GM23338 (cell line): ENCODE data around the gene KLHL6. TPM values are rescaled to one million over a fixed set of nuclear protein-coding genes. Genes with fewer than 3 reads are reported as not detected.

Source experiments
- ATAC-seq: fragments of 200-7000 bp; cut with Tn5 transposase; 3 replicates; pipeline ENCODE4 v1.9.1; 2020
- DNase-seq: peaks from one replicate; pipeline ENCODE4 v3.0.0-alpha.2; 2015; ENCODE audit warnings: low spot score
- H2AFZ ChIP-seq: fragments of 200-600 bp; sonication (generic); 2 replicates; pipeline ENCODE4 v1.8.0; 2016; ENCODE audit warnings: antibody characterized with exemption, mild to moderate bottlenecking, moderate library complexity
- H3F3A ChIP-seq: fragments of 200-600 bp; sonication (generic); replicated peaks from 2 replicates; pipeline ENCODE4 v1.8.0; 2017; ENCODE audit warnings: antibody characterized with exemption, mixed run types, low read depth
- H3K27ac ChIP-seq: fragments of 200-600 bp; sonication (generic); 2 replicates; pipeline ENCODE4 v1.6.1; 2016; ENCODE audit warnings: low read depth
- H3K27me3 ChIP-seq: fragments of 200-600 bp; sonication (generic); 2 replicates; pipeline ENCODE4 v1.8.0; 2016; ENCODE audit warnings: mild to moderate bottlenecking, mixed run types, moderate library complexity; ENCODE audit not compliant: insufficient read depth
- H3K36me3 ChIP-seq: fragments of 200-600 bp; sonication (generic); 2 replicates; pipeline ENCODE4 v1.8.0; 2016; ENCODE audit warnings: mild to moderate bottlenecking; ENCODE audit not compliant: insufficient read depth
- H3K4me1 ChIP-seq: fragments of 200-600 bp; sonication (generic); 2 replicates; pipeline ENCODE4 v1.8.0; 2016; ENCODE audit warnings: mild to moderate bottlenecking, moderate library complexity; ENCODE audit not compliant: insufficient read depth
- H3K4me2 ChIP-seq: fragments of 200-600 bp; sonication (generic); 2 replicates; pipeline ENCODE4 v1.7.1; 2017; ENCODE audit warnings: mixed run types
- H3K4me3 ChIP-seq: fragments of 200-600 bp; sonication (generic); 2 replicates; pipeline ENCODE4 v1.6.1; 2016; ENCODE audit warnings: mixed run types
- H3K79me2 ChIP-seq: fragments of 200-600 bp; sonication (generic); replicated peaks from 2 replicates; pipeline ENCODE4 v1.8.0; 2017; ENCODE audit warnings: mild to moderate bottlenecking; ENCODE audit not compliant: insufficient read depth
- H3K9me2 ChIP-seq: fragments of 200-600 bp; sonication (generic); 2 replicates; pipeline ENCODE4 v1.8.0; 2017; ENCODE audit not compliant: insufficient read depth
- H4K20me1 ChIP-seq: fragments of 200-600 bp; sonication (generic); replicated peaks from 2 replicates; pipeline ENCODE4 v1.8.0; 2017; ENCODE audit warnings: mild to moderate bottlenecking; ENCODE audit not compliant: insufficient read depth
- H3K27ac Mint-ChIP-seq: 2 replicates; pipeline ENCODE4 v1.8.0; 2020; ENCODE audit warnings: inconsistent platforms, mild to moderate bottlenecking, moderate library complexity, mixed read lengths
- H3K27me3 Mint-ChIP-seq: 3 replicates; pipeline ENCODE4 v1.8.0; 2022; ENCODE audit warnings: low read depth, mild to moderate bottlenecking, moderate library complexity, mixed read lengths, inconsistent platforms; ENCODE audit not compliant: insufficient read depth, poor library complexity
- H3K36me3 Mint-ChIP-seq: 3 replicates; pipeline ENCODE4 v1.8.0; 2021; ENCODE audit warnings: low read depth, mild to moderate bottlenecking, inconsistent platforms, moderate library complexity, mixed read lengths
- H3K4me1 Mint-ChIP-seq: 3 replicates; pipeline ENCODE4 v1.8.0; 2020; ENCODE audit warnings: mild to moderate bottlenecking, inconsistent platforms, mixed read lengths
- H3K4me3 Mint-ChIP-seq: 3 replicates; pipeline ENCODE4 v1.8.0; 2021; ENCODE audit warnings: moderate library complexity, mild to moderate bottlenecking, inconsistent platforms, mixed read lengths
- H3K9me3 Mint-ChIP-seq: 3 replicates; pipeline ENCODE4 v1.8.0; 2020; ENCODE audit warnings: moderate library complexity, mild to moderate bottlenecking, inconsistent platforms, mixed read lengths
- CREB1 ChIP-seq: fragments of 250-450 bp; sonication (Bioruptor Pico); IDR thresholded peaks from 2 replicates; pipeline ENCODE4 v1.5.0; 2020; ENCODE audit warnings: low read depth, mild to moderate bottlenecking, moderate library complexity
- CTCF ChIP-seq, 2 experiments: fragments of 200-600 bp in 1 of 2; sonication (generic) in 1 of 2; conservative IDR thresholded peaks; 2 replicates each; pipeline versions ENCODE4 v1.5.1 to v1.6.1; 2016 to 2017; ENCODE audit warnings: antibody characterized with exemption in 2 of 2, low read depth in 2 of 2, mild to moderate bottlenecking in 2 of 2, moderate library complexity in 1 of 2
- ETS1 ChIP-seq: IDR thresholded peaks from 2 replicates; pipeline ENCODE4 v1.6.1; 2016; ENCODE audit warnings: antibody characterized with exemption
- EZH2 ChIP-seq: fragments of 200-600 bp; sonication (generic); IDR thresholded peaks from one replicate; pipeline ENCODE4 v1.8.0; 2017; ENCODE audit warnings: antibody characterized with exemption, mild to moderate bottlenecking, low read depth; ENCODE audit not compliant: unreplicated experiment
- NANOG ChIP-seq: IDR thresholded peaks from 2 replicates; pipeline ENCODE4 v1.6.1; 2016; ENCODE audit warnings: antibody characterized with exemption, borderline replicate concordance
- REST ChIP-seq: IDR thresholded peaks from one replicate; pipeline ENCODE4 v1.6.1; 2018; ENCODE audit warnings: antibody characterized with exemption; ENCODE audit not compliant: unreplicated experiment
- STAT1 ChIP-seq: IDR thresholded peaks from one replicate; pipeline ENCODE4 v1.6.1; 2016; ENCODE audit warnings: antibody characterized with exemption; ENCODE audit not compliant: unreplicated experiment
- ZNF114 ChIP-seq: fragments of 250-450 bp; sonication (Bioruptor Pico); IDR thresholded peaks from 2 replicates; pipeline ENCODE4 v1.5.0; 2020; ENCODE audit warnings: mild to moderate bottlenecking, moderate library complexity
- ZNF331 ChIP-seq: fragments of 250-450 bp; sonication (Bioruptor Pico); IDR thresholded peaks from 2 replicates; pipeline ENCODE4 v1.5.0; 2020; ENCODE audit warnings: low read depth, mild to moderate bottlenecking, moderate library complexity
- ZNF462 ChIP-seq: fragments of 250-450 bp; sonication (Bioruptor Pico); IDR thresholded peaks from 2 replicates; pipeline ENCODE4 v1.5.0; 2020; ENCODE audit warnings: mild to moderate bottlenecking, moderate library complexity
- polyA plus RNA-seq: library from polyadenylated mRNA; unstranded; fragments of >200 nt; fragmentation: Nextera tagmentation; extraction: Ambion mirVana; gene quantifications from 2 replicates; pipeline ENCODE4 v1.2.1, GENCODE V29; 2016
- total RNA-seq: library from RNA; depleted of rRNA; stranded (reverse); fragments of >200 nt; shearing (Covaris generic); gene quantifications from 2 replicates; pipeline ENCODE4 v1.2.3, GENCODE V29; 2014

The KLHL6 gene
- total and polyA plus RNA-seq, 2 experiments from 2014 or later: not detected

- no peaks in the 10 kb centered on the region for H3F3A ChIP-seq
- Mint-ChIP-seq H3K9me3 (no peaks in the 10 kb centered on the region), H3K27me3 (peaks cover 4% of the 10 kb centered on the region), H3K27ac (no peak overlapping the region), H3K4me3 (no peak overlapping the region), H3K4me1 (peaks cover 18% of the 10 kb centered on the region), H3K36me3 (no peaks in the 10 kb centered on the region)
- no peak overlapping the region for H3K4me2 ChIP-seq
- ATAC-seq (no peak), DNase-seq (no peak)
- H3K4me3 ChIP-seq: no peak overlapping the region
- H3K27me3 ChIP-seq: no peaks in the 10 kb centered on the region
- H3K27ac ChIP-seq: no peak overlapping the region
- H2AFZ ChIP-seq: peak overlapping the region; percentile 52; the same call in 1 of the 2 replicates
- no peaks in the 10 kb centered on the region for H3K9me2 ChIP-seq
- H3K79me2 ChIP-seq: no peaks in the 10 kb centered on the region
- no peaks in the 10 kb centered on the region for H3K36me3 ChIP-seq
- H3K4me1 ChIP-seq: peaks cover 7% of the 10 kb centered on the region; the same call in 1 of the 2 replicates
- no peaks in the 10 kb centered on the region for H4K20me1 ChIP-seq
- TF ChIP-seq EZH2: no peak
- no peak for TF ChIP-seq CREB1 (CRISPR knock-in tag)
- no peak for TF ChIP-seq CTCF (conservative IDR thresholded peaks at IDR 0.05; ENCODE audit: low read depth in 2 of 2)
- no peak for TF ChIP-seq ZNF331 (CRISPR knock-in tag)
- no peak for TF ChIP-seq STAT1
- TF ChIP-seq NANOG: no peak
- TF ChIP-seq ZNF462 (CRISPR knock-in tag): no peak
- no peak for TF ChIP-seq ZNF114 (CRISPR knock-in tag)
- TF ChIP-seq REST: no peak
- TF ChIP-seq ETS1: no peak
Measured at GRCh38 chr3:183577346-183577745, 21.8 kb upstream of the KLHL6 start.
